Pancreas (tissue), 10 donors: ENCODE data around the gene TIGAR. TPM values are rescaled to one million over a fixed set of nuclear protein-coding genes. Genes with fewer than 3 reads are reported as not detected.

Experiments used
- ATAC-seq, 4 donors: fragments of 200-7000 bp; cut with Tn5 transposase; one replicate each; pipeline versions ENCODE4 v1.8.0 to v1.9.1; 2020; ENCODE audit warnings: mild to moderate bottlenecking in 4 of 4, moderate library complexity in 4 of 4
- DNase-seq, 6 donors: peaks; one replicate each; pipeline ENCODE4 v3.0.0-alpha.2; 2020
- FAIRE-seq: peaks from 2 replicates; lab custom pipeline; 2012; peaks lifted over from hg19 to GRCh38; lab: Jason Lieb, UNC
- H3K27ac ChIP-seq, 4 donors: fragments of 200-600 bp; sonication (generic); 1 replicate in 3 of 4; 2 replicates in 1 of 4; pipeline versions ENCODE4 v1.5.0 to v1.8.0; 2020
- H3K27me3 ChIP-seq, 4 donors: fragments of 200-600 bp; one replicate each; pipeline ENCODE4 v1.8.0; 2021
- H3K36me3 ChIP-seq, 3 donors: fragments of 200-600 bp; sonication (generic) in 1 of 3; one replicate each; pipeline versions ENCODE4 v1.5.0 to v1.8.0; 2020 to 2021
- H3K4me1 ChIP-seq, 3 donors: fragments of 200-600 bp; one replicate each; pipeline ENCODE4 v1.8.0; 2021
- H3K4me3 ChIP-seq, 4 donors: fragments of 200-600 bp; sonication (generic) in 2 of 4; one replicate each; pipeline versions ENCODE4 v1.5.0 to v1.8.0; 2020 to 2021
- H3K9me3 ChIP-seq, 4 donors: fragments of 200-600 bp; one replicate each; pipeline ENCODE4 v1.8.0; 2021
- WGBS, 2 donors: extraction: QIAGEN DNeasy Blood & Tissue Kit; methylation state at CpG; one replicate each; pipeline ENCODE4 v1.1.7; 2013; 5-methylcytosine and 5-hydroxymethylcytosine counted together
- intact Hi-C, 3 donors: fragments of 100-400 bp; cut with DNase I; formaldehyde crosslinking; loops; one replicate each; pipeline versions ENCODE4 v1.11.1 to v1.14.2; 2022
- polyA plus RNA-seq, 2 donors: library from polyadenylated mRNA; stranded (reverse); fragments of 200-250 nt; gene quantifications; one replicate each; pipeline ENCODE4 v1.2.3, GENCODE V29; 2013
- total RNA-seq, 6 donors: library from RNA; stranded (reverse); fragmentation: NEBNext Ultra II Directional in 4 of 6; extraction: Animal tissue kit (Norgen Biotek cat#: 25700) in 4 of 6; gene quantifications; one replicate each; pipeline versions ENCODE4 v1.2.1 to v1.2.4, GENCODE V29; 2021 to 2023
- TF ChIP-seq, protein P1 (sequence below), 4 donors: fragments of 200-600 bp; sonication (generic) in 3 of 4; IDR thresholded peaks; one replicate each; pipeline versions ENCODE4 v1.5.0 to v1.8.0; 2021; ENCODE audit warnings: antibody characterized with exemption in 4 of 4
- donor health status: healthy with polysubstance abuse.
- donor health status: DM: no; HTN: no; CAD: no; lungs with moderate emphysema.
- donor health status: DM: no; HTN: no; CAD: no.
- donor health status: control.
- donor health status: control.
- donor health status: Bipolar disorder and iron deficiency.
- donor health status: DM: yes; HTN: yes; CAD: no.
- donor health status: DM: no; HTN: no; CAD: no.
- donor health status: DM: no; HTN: no; CAD: no.
- donor health status: DM: yes; HTN: yes; CAD: no.

The TIGAR gene
- total and polyA plus RNA-seq, 8 donors, result 0.51 to 5.5 (median 1.8) TPM

DNA sequence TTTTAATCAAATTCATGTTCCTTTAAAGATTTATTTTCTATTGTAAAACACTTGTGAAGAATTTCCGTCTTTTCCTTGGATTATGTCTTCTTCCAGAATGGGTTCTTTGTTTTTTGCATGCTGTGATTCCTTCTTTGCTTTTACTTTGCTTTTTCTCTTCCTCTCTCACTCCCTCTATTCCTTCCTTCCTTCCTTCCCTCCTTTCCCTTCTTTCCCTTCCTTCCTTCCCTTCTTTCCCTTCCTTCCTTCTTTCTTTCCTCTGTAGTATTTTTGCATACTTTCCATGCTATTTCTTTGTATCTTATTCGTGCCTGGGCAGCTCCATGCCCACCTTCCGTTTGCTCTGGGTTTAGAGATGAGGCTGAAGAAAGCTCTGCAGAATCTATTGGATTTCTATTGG is 80.1 kb downstream of the TIGAR start:
- FAIRE-seq (no peak), ATAC-seq (no peak), DNase-seq (no peak)
- H3K4me1 ChIP-seq, result no peaks in the 10 kb centered on the region
- no peaks in the 10 kb centered on the region for H3K9me3 ChIP-seq
- no peak overlapping the region for H3K27ac ChIP-seq
- peaks cover 0 to 4% (median 0%) of the 10 kb centered on the region in 4 donors for H3K27me3 ChIP-seq
- intact Hi-C loops, result no loop called here
- no peak overlapping the region for H3K4me3 ChIP-seq
- WGBS, 2 donors, result 52 to 68% methylated on average over 3 of the region's 3 CpGs
- TF ChIP-seq, protein P1, sequence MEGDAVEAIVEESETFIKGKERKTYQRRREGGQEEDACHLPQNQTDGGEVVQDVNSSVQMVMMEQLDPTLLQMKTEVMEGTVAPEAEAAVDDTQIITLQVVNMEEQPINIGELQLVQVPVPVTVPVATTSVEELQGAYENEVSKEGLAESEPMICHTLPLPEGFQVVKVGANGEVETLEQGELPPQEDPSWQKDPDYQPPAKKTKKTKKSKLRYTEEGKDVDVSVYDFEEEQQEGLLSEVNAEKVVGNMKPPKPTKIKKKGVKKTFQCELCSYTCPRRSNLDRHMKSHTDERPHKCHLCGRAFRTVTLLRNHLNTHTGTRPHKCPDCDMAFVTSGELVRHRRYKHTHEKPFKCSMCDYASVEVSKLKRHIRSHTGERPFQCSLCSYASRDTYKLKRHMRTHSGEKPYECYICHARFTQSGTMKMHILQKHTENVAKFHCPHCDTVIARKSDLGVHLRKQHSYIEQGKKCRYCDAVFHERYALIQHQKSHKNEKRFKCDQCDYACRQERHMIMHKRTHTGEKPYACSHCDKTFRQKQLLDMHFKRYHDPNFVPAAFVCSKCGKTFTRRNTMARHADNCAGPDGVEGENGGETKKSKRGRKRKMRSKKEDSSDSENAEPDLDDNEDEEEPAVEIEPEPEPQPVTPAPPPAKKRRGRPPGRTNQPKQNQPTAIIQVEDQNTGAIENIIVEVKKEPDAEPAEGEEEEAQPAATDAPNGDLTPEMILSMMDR (IDR thresholded peaks at IDR 0.05), result no peak
- no peaks in the 10 kb centered on the region for H3K36me3 ChIP-seq

DNA sequence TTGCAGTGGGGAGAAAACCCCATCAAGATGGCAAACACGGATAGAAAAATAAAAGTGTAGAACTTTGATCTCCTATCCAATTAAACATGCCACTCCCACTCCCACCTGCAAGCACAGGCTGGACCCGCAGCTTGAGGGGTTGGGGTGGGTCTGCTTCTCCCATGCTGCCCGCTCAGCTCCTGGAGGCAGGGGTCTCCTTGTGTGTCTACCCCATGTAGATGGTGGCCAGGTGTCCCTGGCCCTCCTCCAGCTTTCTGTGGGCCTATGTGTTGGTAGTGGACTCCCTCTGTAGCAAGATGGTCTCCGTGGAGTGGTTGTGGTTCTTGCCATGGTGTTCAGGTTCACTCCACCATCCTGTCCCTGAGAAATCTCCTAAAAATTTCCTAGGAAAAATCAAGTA is 82.0 kb downstream of the TIGAR start:
- Histone ChIP-seq H3K9me3 (no peaks in the 10 kb centered on the region), H3K27me3 (peaks cover 0 to 4% (median 0%) of the 10 kb centered on the region in 4 donors), H3K36me3 (no peaks in the 10 kb centered on the region), H3K4me3 (no peak overlapping the region), H3K4me1 (no peaks in the 10 kb centered on the region), H3K27ac (no peak overlapping the region)
- ATAC-seq (no peak), DNase-seq (no peak), FAIRE-seq (no peak)
- intact Hi-C loops, result no loop called here
- WGBS, 2 donors, result 64 to 66% methylated on average over 4 of the region's 4 CpGs
- TF ChIP-seq, protein P1 (IDR thresholded peaks at IDR 0.05), result no peak

Other genes with a start within 250 kb of the TIGAR start
- 10 to 100 TPM; 51.5 to 75.6 (median 63.5) TPM for gene CCND2, start 47.5 kb upstream of the TIGAR start, total RNA-seq
- gene CCND2, start 47.5 kb upstream of the TIGAR start, polyA plus RNA-seq, result 1 to 10 TPM; 6.3 to 9.1 TPM
- gene FGF23, start 58.5 kb downstream of the TIGAR start, total RNA-seq, result not detected
- not detected for gene FGF23, start 58.5 kb downstream of the TIGAR start, polyA plus RNA-seq
- not detected for gene FGF6, start 124.6 kb downstream of the TIGAR start, total RNA-seq
- not detected for gene FGF6, start 124.6 kb downstream of the TIGAR start, polyA plus RNA-seq
- gene RAD51AP1, start 217.7 kb downstream of the TIGAR start, total RNA-seq, result 1 to 10 TPM in 2 of 6 donors, under 1 TPM in 3, not detected in 1; 0.28 to 1.7 (median 0.93) TPM
- under 1 TPM; 0.11 to 0.99 TPM for gene RAD51AP1, start 217.7 kb downstream of the TIGAR start, polyA plus RNA-seq
- gene DYRK4, start 241.0 kb downstream of the TIGAR start, total RNA-seq, result 10 to 100 TPM; 15.2 to 23.7 (median 18.5) TPM
- gene DYRK4, start 241.0 kb downstream of the TIGAR start, polyA plus RNA-seq, result 10 to 100 TPM; 38.7 to 50.2 TPM